SU-DHL-6 (cell line): ENCODE data around the gene THSD4.

Experiments
- H2AFZ ChIP-seq: fragments of 200-600 bp; sonication (generic); 2 replicates; pipeline ENCODE4 v1.6.1; 2014; ENCODE audit warnings: low read depth, mild to moderate bottlenecking, moderate library complexity, mixed read lengths, antibody characterized with exemption, low read length; ENCODE audit not compliant: severe bottlenecking
- H3F3A ChIP-seq: fragments of 200-600 bp; shearing (Covaris generic); 2 replicates; pipeline ENCODE4 v1.6.0; 2016; ENCODE audit warnings: antibody characterized with exemption, mild to moderate bottlenecking; ENCODE audit not compliant: insufficient read depth
- H3K27ac ChIP-seq: fragments of 200-600 bp; sonication (generic); 2 replicates; pipeline ENCODE4 v1.5.1; 2016; ENCODE audit warnings: low read depth, mild to moderate bottlenecking, low read length, moderate library complexity, mixed read lengths
- H3K27me3 ChIP-seq: fragments of 200-600 bp; sonication (generic), shearing (Covaris generic); 2 replicates; pipeline ENCODE4 v1.6.0; 2014; ENCODE audit warnings: mild to moderate bottlenecking, low read length
- H3K36me3 ChIP-seq: fragments of 200-600 bp; sonication (generic); 2 replicates; pipeline ENCODE4 v1.6.1; 2014; ENCODE audit warnings: mild to moderate bottlenecking, low read length, mixed read lengths
- H3K4me2 ChIP-seq: fragments of 300-600, 200-600 bp; shearing (Covaris generic), sonication (generic); 2 replicates; pipeline ENCODE4 v1.6.0; 2014; ENCODE audit warnings: low read length, low read depth, mild to moderate bottlenecking; ENCODE audit not compliant: poor library complexity, severe bottlenecking
- H3K4me3 ChIP-seq: fragments of 200-600 bp; sonication (generic); 2 replicates; pipeline ENCODE4 v1.5.1; 2014; ENCODE audit warnings: antibody characterized with exemption, low read length, mild to moderate bottlenecking, mixed read lengths; ENCODE audit not compliant: insufficient read depth, poor library complexity, severe bottlenecking
- H3K79me2 ChIP-seq: fragments of 200-600 bp; sonication (generic); 2 replicates; pipeline ENCODE4 v1.6.1; 2014; ENCODE audit warnings: mild to moderate bottlenecking, low read length, moderate library complexity; ENCODE audit not compliant: insufficient read depth
- H3K9ac ChIP-seq: fragments of 200-600 bp; sonication (generic); 2 replicates; pipeline ENCODE4 v1.7.0; 2014; ENCODE audit warnings: mild to moderate bottlenecking, low read length
- H3K9me2 ChIP-seq: fragments of 200-600 bp; sonication (generic); replicated peaks from 2 replicates; pipeline ENCODE4 v1.6.1; 2014; ENCODE audit warnings: low read length; ENCODE audit not compliant: insufficient read depth
- H3K9me3 ChIP-seq: fragments of 200-600 bp; sonication (generic); 2 replicates; pipeline ENCODE4 v1.6.1; 2014; ENCODE audit warnings: low read length, mixed read lengths; ENCODE audit not compliant: insufficient read depth
- H4K20me1 ChIP-seq: fragments of 200-600 bp; sonication (generic); 2 replicates; pipeline ENCODE4 v1.6.1; 2014; ENCODE audit warnings: low read depth, mild to moderate bottlenecking, antibody characterized with exemption, low read length, moderate library complexity, mixed read lengths
- EZH2phosphoT487 ChIP-seq: fragments of 200-600 bp; sonication (generic), shearing (Covaris generic); conservative IDR thresholded peaks from 2 replicates; pipeline ENCODE4 v1.6.1; 2018; ENCODE audit warnings: mild to moderate bottlenecking, antibody characterized with exemption, low read length, moderate library complexity, mixed read lengths
- TF ChIP-seq, protein P1 (sequence below): fragments of 200-600 bp; sonication (generic); IDR thresholded peaks from one replicate; pipeline ENCODE4 v1.5.1; 2017; ENCODE audit warnings: antibody characterized with exemption, mild to moderate bottlenecking, low read length, moderate library complexity; ENCODE audit not compliant: insufficient read depth, poor library complexity, severe bottlenecking

Gene THSD4

DNA sequence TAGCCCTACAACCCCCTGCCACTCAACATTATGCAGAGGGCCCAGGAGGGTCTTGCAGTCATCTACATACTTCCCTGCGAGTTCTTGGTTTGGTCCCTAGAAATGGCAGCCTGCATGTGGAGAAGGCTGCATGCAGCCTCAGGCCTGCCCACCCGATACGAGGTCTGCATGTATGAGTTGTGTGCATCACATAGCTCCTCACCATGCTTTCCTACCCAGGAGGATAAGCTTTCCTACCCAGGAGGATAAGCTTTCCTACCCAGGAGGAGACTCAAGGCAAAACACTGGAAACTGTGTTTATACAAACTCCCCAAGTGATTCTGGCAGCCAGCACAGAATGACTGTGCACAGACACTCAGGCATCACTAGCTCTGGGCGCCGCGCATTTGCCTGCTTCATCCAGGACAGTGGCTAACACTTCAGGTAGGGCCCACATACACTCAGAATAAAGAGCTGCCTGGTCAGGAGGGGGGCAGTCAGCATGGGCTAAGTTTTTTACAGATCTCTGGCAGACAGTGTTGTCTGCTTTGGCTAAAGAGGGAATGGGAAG lies 187.7 kb downstream of the THSD4 start:
- Histone ChIP-seq H3K4me2 (no peak overlapping the region), H3K9me3 (no peaks in the 10 kb centered on the region)

DNA sequence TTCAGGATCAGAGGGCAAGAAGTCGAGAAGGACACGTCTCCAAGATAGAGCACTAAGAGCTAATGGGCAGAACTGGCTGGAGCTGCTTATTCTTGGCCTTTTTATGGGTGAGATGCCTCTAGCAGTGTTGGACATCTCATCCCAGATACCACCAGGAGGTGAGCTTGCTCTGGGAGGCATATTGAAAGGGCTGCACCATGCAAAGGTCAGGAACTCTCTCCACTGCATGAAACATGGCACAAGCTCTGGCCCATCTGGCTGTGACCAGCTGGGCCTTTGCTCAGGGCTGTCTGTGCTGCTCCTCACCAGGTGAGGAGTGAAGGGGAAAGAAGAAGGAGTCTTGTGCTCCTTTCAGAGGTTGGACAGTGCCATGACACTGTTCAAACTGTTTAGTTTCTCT lies 188.7 kb downstream of the THSD4 start:
- Histone ChIP-seq H3K27ac (no peak overlapping the region), H3K36me3 (no peaks in the 10 kb centered on the region), H3K4me3 (no peak overlapping the region), H3F3A (no peaks in the 10 kb centered on the region), H3K4me2 (no peak overlapping the region), H3K79me2 (no peaks in the 10 kb centered on the region), H3K27me3 (no peaks in the 10 kb centered on the region), H3K9me2 (no peaks in the 10 kb centered on the region), H3K9ac (no peak overlapping the region), H3K9me3 (no peaks in the 10 kb centered on the region), H2AFZ (no peak overlapping the region), H4K20me1 (no peaks in the 10 kb centered on the region)
- TF ChIP-seq EZH2phosphoT487, result no peak
- TF ChIP-seq, protein P1, sequence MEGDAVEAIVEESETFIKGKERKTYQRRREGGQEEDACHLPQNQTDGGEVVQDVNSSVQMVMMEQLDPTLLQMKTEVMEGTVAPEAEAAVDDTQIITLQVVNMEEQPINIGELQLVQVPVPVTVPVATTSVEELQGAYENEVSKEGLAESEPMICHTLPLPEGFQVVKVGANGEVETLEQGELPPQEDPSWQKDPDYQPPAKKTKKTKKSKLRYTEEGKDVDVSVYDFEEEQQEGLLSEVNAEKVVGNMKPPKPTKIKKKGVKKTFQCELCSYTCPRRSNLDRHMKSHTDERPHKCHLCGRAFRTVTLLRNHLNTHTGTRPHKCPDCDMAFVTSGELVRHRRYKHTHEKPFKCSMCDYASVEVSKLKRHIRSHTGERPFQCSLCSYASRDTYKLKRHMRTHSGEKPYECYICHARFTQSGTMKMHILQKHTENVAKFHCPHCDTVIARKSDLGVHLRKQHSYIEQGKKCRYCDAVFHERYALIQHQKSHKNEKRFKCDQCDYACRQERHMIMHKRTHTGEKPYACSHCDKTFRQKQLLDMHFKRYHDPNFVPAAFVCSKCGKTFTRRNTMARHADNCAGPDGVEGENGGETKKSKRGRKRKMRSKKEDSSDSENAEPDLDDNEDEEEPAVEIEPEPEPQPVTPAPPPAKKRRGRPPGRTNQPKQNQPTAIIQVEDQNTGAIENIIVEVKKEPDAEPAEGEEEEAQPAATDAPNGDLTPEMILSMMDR, result no peak

More for the DNA sequence above, 187.7 kb downstream of the THSD4 start:
- H3K36me3 ChIP-seq, result no peaks in the 10 kb centered on the region
- H3F3A ChIP-seq, result no peaks in the 10 kb centered on the region
- TF ChIP-seq, protein P1, result no peak
- no peak overlapping the region for H3K27ac ChIP-seq
- no peak overlapping the region for H2AFZ ChIP-seq
- H3K9ac ChIP-seq, result no peak overlapping the region
- H3K4me3 ChIP-seq, result no peak overlapping the region
- H4K20me1 ChIP-seq, result no peaks in the 10 kb centered on the region
- H3K79me2 ChIP-seq, result no peaks in the 10 kb centered on the region
- no peaks in the 10 kb centered on the region for H3K27me3 ChIP-seq
- H3K9me2 ChIP-seq, result no peaks in the 10 kb centered on the region

DNA sequence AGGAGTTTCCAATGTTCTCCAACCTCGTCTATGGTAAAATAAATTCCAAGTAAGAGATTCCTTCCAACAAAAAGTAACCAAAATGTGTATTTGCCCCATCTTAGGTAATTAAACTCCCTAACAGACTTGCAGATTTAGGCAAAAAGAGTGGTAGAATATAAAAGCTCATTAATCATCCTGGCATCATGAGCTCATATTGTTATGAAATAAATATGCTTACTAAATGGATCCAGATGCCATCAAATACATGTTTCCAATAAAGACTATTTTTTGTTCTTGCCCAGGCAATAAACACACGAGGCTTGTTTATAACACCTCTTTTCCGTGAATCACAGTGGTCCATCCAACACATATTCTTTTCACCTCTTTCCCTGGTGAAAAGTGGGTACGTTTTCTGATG lies 189.4 kb downstream of the THSD4 start:
- H3K27ac ChIP-seq, result no peak overlapping the region
- H3K36me3 ChIP-seq, result no peaks in the 10 kb centered on the region
- no peak for TF ChIP-seq EZH2phosphoT487
- TF ChIP-seq, protein P1, result no peak
- H3K79me2 ChIP-seq, result no peaks in the 10 kb centered on the region
- no peaks in the 10 kb centered on the region for H3K9me2 ChIP-seq
- H3K9ac ChIP-seq, result no peak overlapping the region
- no peaks in the 10 kb centered on the region for H3F3A ChIP-seq
- H3K27me3 ChIP-seq, result no peaks in the 10 kb centered on the region
- no peaks in the 10 kb centered on the region for H4K20me1 ChIP-seq
- no peak overlapping the region for H3K4me2 ChIP-seq
- H3K4me3 ChIP-seq, result no peak overlapping the region
- H2AFZ ChIP-seq, result no peak overlapping the region
- H3K9me3 ChIP-seq, result no peaks in the 10 kb centered on the region
